HG03354 (cell line): Measurements from ENCODE around the gene SCMH1.

Experiments used
- ATAC-seq: cut with Tn5 transposase; IDR thresholded peaks from one replicate; pipeline ENCODE4 v1.9.1; 2021; ENCODE audit warnings: mild to moderate bottlenecking; ENCODE audit not compliant: unreplicated experiment, poor library complexity, severe bottlenecking

SCMH1 gene

GRCh38 chr1:40985161-40985560 lies 256.9 kb downstream of the SCMH1 start:
- ATAC-seq = no peak

GRCh38 chr1:40984531-40984930 lies 257.6 kb downstream of the SCMH1 start:
- ATAC-seq = no peak

- ATAC-seq = no peak
Observed at GRCh38 chr1:40984066-40984465, 258.0 kb downstream of the SCMH1 start.

GRCh38 chr1:40983286-40983685 lies 258.8 kb downstream of the SCMH1 start:
- ATAC-seq = no peak

- no peak for ATAC-seq
Observed at GRCh38 chr1:40982721-40983120, 259.4 kb downstream of the SCMH1 start.

- no peak for ATAC-seq
Observed at GRCh38 chr1:40981691-40982448, 260.2 kb downstream of the SCMH1 start.

GRCh38 chr1:40980453-40981121 lies 261.5 kb downstream of the SCMH1 start:
- no peak for ATAC-seq

GRCh38 chr1:40980068-40980452 lies 262.0 kb downstream of the SCMH1 start:
- peak; percentile 34 for ATAC-seq

- ATAC-seq = peak; percentile 91
Observed at GRCh38 chr1:40979241-40980067, 262.7 kb downstream of the SCMH1 start, which contains the start of gene CTPS1. CTPS1 (plus strand) TSS chr1:40979696; CDS start chr1:40983291, 3,595 bp downstream.

- no peak for ATAC-seq
Observed at GRCh38 chr1:40978886-40979240, 263.2 kb downstream of the SCMH1 start.

- no peak for ATAC-seq
Observed at GRCh38 chr1:40977716-40978115, 264.4 kb downstream of the SCMH1 start.
